CD8-positive, alpha-beta memory T cell (primary cell): ENCODE data around the gene NRN1L. TPM values are rescaled to one million over a fixed set of nuclear protein-coding genes. Genes with fewer than 3 reads are reported as not detected.
A peak's percentile ranks its signal among the peaks of the same experiment; 100 is the strongest.
"Not testable (repeated sequence)": the region's sequence is repeated elsewhere in the genome, so short reads cannot be mapped to it uniquely, and the experiment has no call there.

ENCODE experiments used
- CTCF ChIA-PET: fragments of 350-600 bp; sonication (Branson Sonifier 250); formaldehyde crosslinking; loops from one replicate; lab custom pipeline; 2021; ENCODE audit warnings: antibody characterized with exemption; lab: Charles Lee
- POLR2A ChIA-PET: fragments of 350-600 bp; sonication (Branson Sonifier 250); formaldehyde crosslinking; loops from one replicate; lab custom pipeline; 2021; ENCODE audit warnings: antibody characterized with exemption; lab: Charles Lee
- DNase-seq, 5 donors: peaks; one replicate each; pipeline versions ENCODE4 v3.0.0 to v3.0.0-alpha.2; 2020 to 2022; ENCODE audit warnings: mixed read lengths in 1 of 5
- H3K27ac ChIP-seq: one replicate; pipeline ENCODE4 v1.7.0; 2013; ENCODE audit warnings: low read depth, mild to moderate bottlenecking, low read length, moderate library complexity
- H3K27me3 ChIP-seq: 2 replicates; pipeline ENCODE4 v1.7.0; 2013; ENCODE audit warnings: low read length, mild to moderate bottlenecking; ENCODE audit not compliant: insufficient read depth, poor library complexity, severe bottlenecking
- H3K36me3 ChIP-seq: 2 replicates; pipeline ENCODE4 v1.7.0; 2013; ENCODE audit warnings: mild to moderate bottlenecking, low read length, moderate library complexity; ENCODE audit not compliant: insufficient read depth
- H3K4me1 ChIP-seq: 2 replicates; pipeline ENCODE4 v1.7.0; 2013; ENCODE audit warnings: mild to moderate bottlenecking, low read length, moderate library complexity; ENCODE audit not compliant: insufficient read depth
- H3K4me3 ChIP-seq: 2 replicates; pipeline ENCODE4 v1.7.0; 2013; ENCODE audit warnings: mild to moderate bottlenecking, low read length
- H3K9me3 ChIP-seq: 2 replicates; pipeline ENCODE4 v1.7.0; 2013; ENCODE audit warnings: mild to moderate bottlenecking, low read length
- H3K27ac Mint-ChIP-seq, 8 donors: one replicate each; pipeline ENCODE4 v1.8.0; 2020 to 2021; ENCODE audit warnings: mixed read lengths in 8 of 8, mild to moderate bottlenecking in 6 of 8, inconsistent platforms in 3 of 8, moderate library complexity in 3 of 8
- H3K27me3 Mint-ChIP-seq, 2 donors: one replicate each; pipeline ENCODE4 v1.8.0; 2020 to 2021; ENCODE audit warnings: mixed read lengths in 2 of 2, mild to moderate bottlenecking in 1 of 2, moderate library complexity in 1 of 2
- H3K36me3 Mint-ChIP-seq, 3 donors: one replicate each; pipeline ENCODE4 v1.8.0; 2020 to 2021; ENCODE audit warnings: mixed read lengths in 3 of 3, inconsistent platforms in 1 of 3, mild to moderate bottlenecking in 1 of 3
- H3K4me1 Mint-ChIP-seq, 3 donors: one replicate each; pipeline ENCODE4 v1.8.0; 2020 to 2021; ENCODE audit warnings: mixed read lengths in 3 of 3, inconsistent platforms in 1 of 3, mild to moderate bottlenecking in 1 of 3
- H3K4me3 Mint-ChIP-seq, 7 donors: one replicate each; pipeline ENCODE4 v1.8.0; 2020 to 2021; ENCODE audit warnings: mixed read lengths in 7 of 7, mild to moderate bottlenecking in 6 of 7, moderate library complexity in 4 of 7, inconsistent platforms in 2 of 7
- H3K9me3 Mint-ChIP-seq, 5 donors: one replicate each; pipeline ENCODE4 v1.8.0; 2020 to 2022; ENCODE audit warnings: mixed read lengths in 5 of 5, mild to moderate bottlenecking in 3 of 5, moderate library complexity in 2 of 5, inconsistent platforms in 1 of 5
- polyA plus RNA-seq: library from polyadenylated mRNA; unstranded; fragments of 300-500 nt; fragmentation: Illumina TruSeq; gene quantifications from one replicate; pipeline ENCODE4 v1.2.3, GENCODE V29; 2021
- total RNA-seq, 2 experiments: library from RNA; stranded (reverse); gene quantifications; one replicate each; pipeline ENCODE4 v1.2.3, GENCODE V29; 2021

Gene NRN1L
- total RNA-seq (under 1 TPM in 1 of 2 experiments, not detected in 1; 0.97 TPM), polyA plus RNA-seq (0.83 TPM)

DNA sequence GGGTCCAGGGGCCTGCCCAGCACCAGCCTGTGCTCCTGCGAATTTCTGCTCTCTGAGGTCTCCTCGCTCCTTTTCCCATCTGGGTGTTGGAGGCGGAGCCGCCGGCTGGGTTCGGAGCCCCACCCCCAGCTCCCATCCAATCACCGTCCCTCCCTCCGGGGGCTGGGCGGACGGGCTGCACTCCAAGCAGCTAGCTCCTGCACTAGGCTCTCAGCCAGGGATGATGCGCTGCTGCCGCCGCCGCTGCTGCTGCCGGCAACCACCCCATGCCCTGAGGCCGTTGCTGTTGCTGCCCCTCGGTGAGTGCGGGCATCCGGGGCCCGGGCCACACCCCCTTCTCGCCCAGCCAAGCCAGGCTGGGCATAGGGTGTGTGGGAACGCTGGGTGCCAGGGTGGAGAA lies at the start of gene NRN1L:
Gene NRN1L, plus strand, starts transcription at position 202 of the 400 bp plus-strand sequence. Its CDS starts 19 bp downstream, at position 221.
- H3K4me1 Mint-ChIP-seq, result no peaks in the 10 kb centered on the region
- H3K27me3 Mint-ChIP-seq, result no peaks in the 10 kb centered on the region
- Histone ChIP-seq H3K4me1 (no peaks in the 10 kb centered on the region), H3K4me3 (no peak within 1 kb of the TSS), H3K36me3 (peaks cover 48% of the 10 kb centered on the region), H3K27me3 (no peaks in the 10 kb centered on the region), H3K9me3 (no peaks in the 10 kb centered on the region), H3K27ac (no peak within 1 kb of the TSS)
- no peak within 1 kb of the TSS for H3K4me3 Mint-ChIP-seq
- ChIA-PET CTCF (interaction anchor here (0.8 to 4.1 kb wide), 23 partner anchors 8 to 363 kb away, joined by 3 to 44 read pairs (median 6); partner anchors contain the start of genes DDX28, DUS2, EDC4 and PSKH1), POLR2A (interaction anchor here (0.5 to 1.0 kb wide), 2 partner anchors 156 to 358 kb away, joined by 3 to 4 read pairs; no protein-coding TSS in a partner anchor)
- no peak for DNase-seq
- H3K36me3 Mint-ChIP-seq, result peaks cover 0 to 63% (median 2%) of the 10 kb centered on the region in 3 donors
- H3K9me3 Mint-ChIP-seq, result no peaks in the 10 kb centered on the region
- peak within 1 kb of the TSS in 3 of 8 donors; percentile 24 to 82 (median 77) for H3K27ac Mint-ChIP-seq

DNA sequence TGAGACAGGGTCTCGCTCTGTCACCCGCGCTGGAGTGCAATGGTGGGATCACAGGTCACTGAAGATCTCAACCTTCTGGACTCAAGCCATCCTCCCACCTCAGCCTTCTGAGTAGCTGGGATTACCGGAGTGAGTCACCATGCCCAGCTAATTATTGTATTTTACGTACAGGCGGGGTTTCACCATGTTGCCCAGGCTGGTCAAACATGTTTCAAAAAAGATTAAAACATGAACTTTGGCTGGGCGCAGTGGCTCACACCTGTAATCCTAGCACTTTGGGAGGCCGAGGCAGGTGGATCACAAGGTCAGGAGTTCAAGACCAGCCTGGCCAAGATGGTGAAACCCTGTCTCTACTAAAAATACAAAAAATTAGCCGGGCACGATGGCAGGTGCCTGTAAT lies 47.5 kb upstream of the NRN1L start:
- H3K9me3 ChIP-seq, POLR2A ChIA-PET: not testable (repeated sequence)

DNA sequence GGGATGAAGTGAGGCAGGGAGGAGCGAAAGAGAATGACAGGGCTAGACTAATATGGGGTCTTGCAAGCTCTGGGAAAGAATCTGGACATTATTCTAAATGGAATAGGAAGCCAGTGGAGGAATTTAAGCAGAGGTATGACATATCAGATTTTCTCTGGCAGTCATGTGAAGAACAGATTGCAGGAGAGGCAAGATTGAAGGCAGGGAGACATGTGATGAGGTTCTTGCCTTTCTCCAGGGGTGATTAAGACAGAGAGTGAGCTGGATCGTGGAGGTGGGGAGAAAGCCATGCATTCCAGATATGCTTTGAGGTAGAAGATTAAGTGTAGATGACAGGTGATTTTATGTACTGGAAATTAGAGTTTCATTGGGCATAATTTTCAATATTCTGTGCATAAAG lies 46.9 kb upstream of the NRN1L start:
- peaks cover 0 to 1% of the 10 kb centered on the region in 2 donors for H3K27me3 Mint-ChIP-seq
- H3K9me3 ChIP-seq, result no peaks in the 10 kb centered on the region
- DNase-seq, result no peak
- peaks cover 17% of the 10 kb centered on the region for H3K4me1 ChIP-seq
- no peak overlapping the region for H3K27ac ChIP-seq
- H3K4me1 Mint-ChIP-seq, result peaks cover 14 to 22% (median 18%) of the 10 kb centered on the region in 3 donors
- no peaks in the 10 kb centered on the region for H3K27me3 ChIP-seq
- H3K4me3 ChIP-seq, result no peak overlapping the region
- H3K36me3 ChIP-seq, result no peaks in the 10 kb centered on the region
- peaks cover 0 to 11% (median 0%) of the 10 kb centered on the region in 3 donors for H3K36me3 Mint-ChIP-seq
- ChIA-PET POLR2A (interaction anchor here (0.6 kb wide), 1 partner anchor 34 kb away, joined by 4 read pairs; no protein-coding TSS in a partner anchor), CTCF (interaction anchor here (1.7 kb wide), 1 partner anchor 21 kb away, joined by 7 read pairs; no protein-coding TSS in a partner anchor)
- peak overlapping the region in 1 of 7 donors; percentile 40 for H3K4me3 Mint-ChIP-seq
- H3K27ac Mint-ChIP-seq, result peak overlapping the region in 1 of 8 donors; percentile 14
- H3K9me3 Mint-ChIP-seq, result no peaks in the 10 kb centered on the region

More for the DNA sequence above, 47.5 kb upstream of the NRN1L start:
- H3K27ac ChIP-seq, H3K36me3 ChIP-seq, H3K4me3 ChIP-seq, H3K27me3 Mint-ChIP-seq, H3K27ac Mint-ChIP-seq, H3K36me3 Mint-ChIP-seq, DNase-seq, H3K4me3 Mint-ChIP-seq, H3K27me3 ChIP-seq, H3K9me3 Mint-ChIP-seq: not testable (repeated sequence)
- peaks cover 22% of the 10 kb centered on the region for H3K4me1 ChIP-seq
- CTCF ChIA-PET, result interaction anchor here (1.7 kb wide), 1 partner anchor 21 kb away, joined by 7 read pairs; no protein-coding TSS in a partner anchor
- peaks cover 19 to 25% (median 25%) of the 10 kb centered on the region in 3 donors for H3K4me1 Mint-ChIP-seq

DNA sequence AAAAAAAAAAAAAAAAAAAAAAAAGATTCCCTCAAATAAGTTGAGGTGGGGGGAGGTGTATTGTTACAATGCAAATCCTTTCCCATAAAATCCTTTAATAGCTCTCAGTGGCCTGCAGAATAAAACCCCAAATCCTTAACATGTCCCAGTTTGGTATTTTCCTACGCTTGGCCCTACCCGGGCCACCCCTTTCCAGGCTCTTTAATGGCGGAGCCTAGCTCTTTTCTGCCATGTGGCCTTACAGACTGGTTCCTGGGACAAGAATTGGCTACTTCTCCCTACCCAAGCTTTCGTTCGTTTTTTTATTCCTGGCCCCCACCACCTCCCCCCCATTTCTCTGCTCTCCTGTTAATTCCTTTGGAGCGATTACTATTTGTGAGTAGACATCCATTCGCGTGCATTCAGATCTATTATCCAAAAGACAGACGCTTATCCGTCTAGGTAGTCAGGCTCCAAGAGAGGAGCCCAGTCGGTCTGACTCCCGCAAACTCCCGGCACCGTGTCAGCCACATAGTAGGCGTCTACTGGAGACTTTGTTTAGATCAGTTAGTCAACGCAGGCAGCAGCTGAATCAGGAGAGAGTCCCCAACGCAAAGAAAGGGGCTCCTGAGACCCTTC lies 43.4 kb upstream of the NRN1L start:
- H3K4me1 Mint-ChIP-seq, result peaks cover 33 to 43% (median 39%) of the 10 kb centered on the region in 3 donors
- H3K27me3 Mint-ChIP-seq, result no peaks in the 10 kb centered on the region
- H3K9me3 ChIP-seq, result no peaks in the 10 kb centered on the region
- H3K27ac ChIP-seq, result peak overlapping the region; percentile 90
- peak overlapping the region; percentile 75 to 99 (median 98) for H3K27ac Mint-ChIP-seq
- no peak for DNase-seq
- H3K4me3 ChIP-seq, result peak overlapping the region; percentile 99
- POLR2A ChIA-PET, result no interaction called here
- CTCF ChIA-PET, result interaction anchor here (1.0 to 3.2 kb wide), 5 partner anchors 24 to 42 kb away, joined by 3 to 20 read pairs (median 4); no protein-coding TSS in a partner anchor
- no peaks in the 10 kb centered on the region for H3K36me3 ChIP-seq
- peak overlapping the region; percentile 26 to 99 (median 96) for H3K4me3 Mint-ChIP-seq
- H3K27me3 ChIP-seq, result no peaks in the 10 kb centered on the region
- H3K36me3 Mint-ChIP-seq, result peaks cover 0 to 23% (median 0%) of the 10 kb centered on the region in 3 donors
- H3K4me1 ChIP-seq, result peaks cover 41% of the 10 kb centered on the region
- no peaks in the 10 kb centered on the region for H3K9me3 Mint-ChIP-seq

DNA sequence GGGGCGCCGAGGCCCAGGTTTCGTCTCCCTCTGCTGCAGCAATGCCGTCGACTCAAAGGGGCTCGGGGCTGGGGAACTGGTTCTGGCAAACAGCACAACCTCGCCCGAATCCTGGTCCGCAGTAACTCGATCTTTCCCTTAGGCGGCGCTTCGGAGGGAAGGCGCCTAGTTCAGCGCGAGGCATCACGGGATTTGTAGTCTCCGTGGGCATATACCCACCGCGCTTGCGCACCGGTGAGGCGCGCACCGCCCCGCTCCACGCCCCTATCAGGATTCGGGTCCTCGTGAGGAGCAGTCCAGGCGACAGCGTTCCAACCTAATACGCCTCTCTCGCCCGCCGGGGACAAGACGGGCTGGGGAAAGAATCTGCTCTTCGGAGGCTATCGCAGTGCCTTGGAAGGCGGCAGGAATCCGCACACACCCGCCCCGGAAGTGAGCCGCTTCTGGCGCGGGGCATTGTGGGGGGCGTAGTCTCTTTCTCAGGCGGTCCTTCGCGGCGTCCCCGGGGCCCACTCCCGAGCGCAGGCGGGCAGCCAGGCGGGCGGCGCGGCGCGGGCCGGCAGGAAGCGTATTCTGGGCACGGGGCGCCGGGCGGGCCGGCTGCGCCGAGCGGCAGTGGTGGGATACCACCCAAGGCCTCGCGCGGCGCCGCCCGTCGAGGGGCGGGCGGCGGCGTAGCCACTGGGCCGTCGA lies 42.7 kb upstream of the NRN1L start, which contains the start of gene THAP11:
Gene THAP11, plus strand, starts transcription at position 505 of the 693 bp plus-strand sequence. CDS start 235 bp downstream, outside the sequence.
- CTCF ChIA-PET, result interaction anchor here (1.0 to 3.2 kb wide), 4 partner anchors 23 to 32 kb away, joined by 3 to 20 read pairs (median 5); no protein-coding TSS in a partner anchor
- POLR2A ChIA-PET, result interaction anchor here (1.7 to 2.1 kb wide), 2 partner anchors 25 to 94 kb away, joined by 5 to 12 read pairs; partner anchors contain the start of gene PSMB10

DNA sequence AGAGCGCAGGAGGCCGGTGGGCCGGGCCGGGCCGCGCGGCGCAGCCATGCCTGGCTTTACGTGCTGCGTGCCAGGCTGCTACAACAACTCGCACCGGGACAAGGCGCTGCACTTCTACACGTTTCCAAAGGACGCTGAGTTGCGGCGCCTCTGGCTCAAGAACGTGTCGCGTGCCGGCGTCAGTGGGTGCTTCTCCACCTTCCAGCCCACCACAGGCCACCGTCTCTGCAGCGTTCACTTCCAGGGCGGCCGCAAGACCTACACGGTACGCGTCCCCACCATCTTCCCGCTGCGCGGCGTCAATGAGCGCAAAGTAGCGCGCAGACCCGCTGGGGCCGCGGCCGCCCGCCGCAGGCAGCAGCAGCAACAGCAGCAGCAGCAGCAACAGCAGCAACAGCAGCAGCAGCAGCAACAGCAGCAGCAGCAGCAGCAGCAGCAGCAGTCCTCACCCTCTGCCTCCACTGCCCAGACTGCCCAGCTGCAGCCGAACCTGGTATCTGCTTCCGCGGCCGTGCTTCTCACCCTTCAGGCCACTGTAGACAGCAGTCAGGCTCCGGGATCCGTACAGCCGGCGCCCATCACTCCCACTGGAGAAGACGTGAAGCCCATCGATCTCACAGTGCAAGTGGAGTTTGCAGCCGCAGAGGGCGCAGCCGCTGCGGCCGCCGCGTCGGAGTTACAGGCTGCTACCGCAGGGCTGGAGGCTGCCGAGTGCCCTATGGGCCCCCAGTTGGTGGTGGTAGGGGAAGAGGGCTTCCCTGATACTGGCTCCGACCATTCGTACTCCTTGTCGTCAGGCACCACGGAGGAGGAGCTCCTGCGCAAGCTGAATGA lies 42.0 kb upstream of the NRN1L start:
- Histone ChIP-seq H3K9me3 (no peaks in the 10 kb centered on the region), H3K27me3 (no peaks in the 10 kb centered on the region), H3K36me3 (no peaks in the 10 kb centered on the region), H3K4me1 (peaks cover 46% of the 10 kb centered on the region), H3K27ac (peak overlapping the region; percentile 90), H3K4me3 (peak overlapping the region; percentile 99)
- Mint-ChIP-seq H3K4me3 (peak overlapping the region; percentile 90 to 98 (median 94)), H3K27ac (peak overlapping the region; percentile 91 to 99 (median 96)), H3K9me3 (no peaks in the 10 kb centered on the region), H3K36me3 (peaks cover 0 to 24% (median 0%) of the 10 kb centered on the region in 3 donors), H3K27me3 (no peaks in the 10 kb centered on the region), H3K4me1 (peaks cover 36 to 47% (median 44%) of the 10 kb centered on the region in 3 donors)
- DNase-seq, result peak; percentile 48 to 82 (median 73)
- ChIA-PET POLR2A (interaction anchor here (0.9 to 2.1 kb wide), 5 partner anchors 26 to 280 kb away, joined by 4 to 12 read pairs (median 5); partner anchors contain the start of genes EDC4, PSMB10, RANBP10 and TSNAXIP1), CTCF (interaction anchor here (0.8 to 1.7 kb wide), 5 partner anchors 9 to 72 kb away, joined by 3 to 7 read pairs (median 3); no protein-coding TSS in a partner anchor)

More for the DNA sequence above, 42.7 kb upstream of the NRN1L start, which contains the start of gene THAP11:
- Histone ChIP-seq H3K4me3 (peak within 1 kb of the TSS; percentile 99), H3K9me3 (no peaks in the 10 kb centered on the region), H3K27me3 (no peaks in the 10 kb centered on the region), H3K4me1 (peaks cover 41% of the 10 kb centered on the region), H3K27ac (peak within 1 kb of the TSS; percentile 90), H3K36me3 (no peaks in the 10 kb centered on the region)
- H3K36me3 Mint-ChIP-seq, result peaks cover 0 to 24% (median 0%) of the 10 kb centered on the region in 3 donors
- no peaks in the 10 kb centered on the region for H3K9me3 Mint-ChIP-seq
- peak within 1 kb of the TSS; percentile 94 to 99 (median 96) for H3K4me3 Mint-ChIP-seq
- peak; percentile 89 to 97 (median 95) for DNase-seq
- no peaks in the 10 kb centered on the region for H3K27me3 Mint-ChIP-seq
- H3K27ac Mint-ChIP-seq, result peak within 1 kb of the TSS; percentile 95 to 99 (median 98)
- peaks cover 33 to 43% (median 39%) of the 10 kb centered on the region in 3 donors for H3K4me1 Mint-ChIP-seq
